Osteoblast (primary cell): ENCODE data around the gene CHRNG. TPM values are rescaled to one million over a fixed set of nuclear protein-coding genes. Genes with fewer than 3 reads are reported as not detected.
"Not testable (repeated sequence)": the region's sequence is repeated elsewhere in the genome, so short reads cannot be mapped to it uniquely, and the experiment has no call there.

ENCODE experiments used
- DNase-seq: peaks from one replicate; pipeline ENCODE4 v3.0.0; 2011; ENCODE audit warnings: low spot score, mixed read lengths; ENCODE audit not compliant: insufficient read length; ENCODE audit errors: missing footprints
- H2AFZ ChIP-seq: 2 replicates; pipeline ENCODE4 v1.6.0; 2011; ENCODE audit warnings: mild to moderate bottlenecking, low read length
- H3K27ac ChIP-seq: 2 replicates; pipeline ENCODE4 v1.5.1; 2011; ENCODE audit warnings: mild to moderate bottlenecking, low read depth, low read length, moderate library complexity
- H3K27me3 ChIP-seq: 2 replicates; pipeline ENCODE4 v1.6.0; 2012; ENCODE audit warnings: mild to moderate bottlenecking, control low read depth, inconsistent platforms, low read length, moderate library complexity; ENCODE audit not compliant: insufficient read depth
- H3K36me3 ChIP-seq: 2 replicates; pipeline ENCODE4 v1.5.1; 2011; ENCODE audit warnings: mild to moderate bottlenecking, low read length, control low read depth, moderate library complexity; ENCODE audit not compliant: insufficient read depth
- H3K4me1 ChIP-seq: 2 replicates; pipeline ENCODE4 v1.5.1; 2011; ENCODE audit warnings: mild to moderate bottlenecking, low read length, control low read depth, moderate library complexity; ENCODE audit not compliant: insufficient read depth
- H3K4me2 ChIP-seq: 2 replicates; pipeline ENCODE4 v1.6.0; 2011; ENCODE audit warnings: mild to moderate bottlenecking, low read length; ENCODE audit not compliant: insufficient read depth
- H3K4me3 ChIP-seq: fragments of 200-600 bp; sonication (generic); 3 replicates; pipeline ENCODE4 v1.5.1; 2012; ENCODE audit warnings: mild to moderate bottlenecking, low read length, inconsistent platforms; ENCODE audit not compliant: insufficient read depth
- H3K79me2 ChIP-seq: 2 replicates; pipeline ENCODE4 v1.6.0; 2012; ENCODE audit warnings: mild to moderate bottlenecking, low read length, control low read depth, inconsistent platforms; ENCODE audit not compliant: insufficient read depth
- H3K9me3 ChIP-seq: 2 replicates; pipeline ENCODE4 v1.5.1; 2011; ENCODE audit warnings: low read depth, low read length, control low read depth
- H4K20me1 ChIP-seq: 2 replicates; pipeline ENCODE4 v1.6.0; 2012; ENCODE audit warnings: mild to moderate bottlenecking, low read length, control low read depth; ENCODE audit not compliant: insufficient read depth
- CTCF ChIP-seq: IDR thresholded peaks from 2 replicates; pipeline ENCODE4 v1.5.1; 2011; ENCODE audit warnings: mild to moderate bottlenecking, low read depth, low read length, moderate library complexity; ENCODE audit errors: extremely low read depth
- total RNA-seq: library from RNA; depleted of rRNA; stranded (reverse); fragments of >200 nt; gene quantifications from 2 replicates; pipeline ENCODE4 v1.2.3, GENCODE V29; 2012

Gene CHRNG
- total RNA-seq, 1 donor: not detected

DNA sequence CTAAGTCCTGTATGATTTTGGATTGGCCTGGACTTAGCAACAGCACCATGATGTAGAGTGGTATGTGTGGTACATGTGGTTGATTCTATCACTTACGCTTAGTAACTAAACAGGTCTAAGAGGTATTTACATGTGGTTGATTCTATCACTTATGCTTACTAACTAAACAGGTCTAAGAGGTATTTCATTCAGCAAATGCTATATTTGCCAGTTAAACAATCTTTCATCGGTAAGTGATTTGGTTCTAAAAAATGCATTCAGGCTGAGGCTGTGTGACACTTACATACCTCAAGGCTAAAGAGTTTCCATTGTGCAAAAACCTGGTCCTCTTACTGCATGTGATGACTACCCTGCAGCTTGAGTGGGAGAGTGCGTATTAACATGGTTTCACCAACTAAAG is 24.1 kb downstream of the CHRNG start:
- Histone ChIP-seq H4K20me1 (peaks cover 7% of the 10 kb centered on the region), H3K27me3 (no peaks in the 10 kb centered on the region), H3K9me3 (no peaks in the 10 kb centered on the region), H3K4me2 (no peak overlapping the region), H3K27ac (peak overlapping the region; percentile 53), H3K79me2 (peaks cover 20% of the 10 kb centered on the region), H3K36me3 (peaks cover 79% of the 10 kb centered on the region), H3K4me1 (peaks cover 15% of the 10 kb centered on the region), H3K4me3 (no peak overlapping the region), H2AFZ (no peak overlapping the region)
- no peak for DNase-seq
- no peak for TF ChIP-seq CTCF

DNA sequence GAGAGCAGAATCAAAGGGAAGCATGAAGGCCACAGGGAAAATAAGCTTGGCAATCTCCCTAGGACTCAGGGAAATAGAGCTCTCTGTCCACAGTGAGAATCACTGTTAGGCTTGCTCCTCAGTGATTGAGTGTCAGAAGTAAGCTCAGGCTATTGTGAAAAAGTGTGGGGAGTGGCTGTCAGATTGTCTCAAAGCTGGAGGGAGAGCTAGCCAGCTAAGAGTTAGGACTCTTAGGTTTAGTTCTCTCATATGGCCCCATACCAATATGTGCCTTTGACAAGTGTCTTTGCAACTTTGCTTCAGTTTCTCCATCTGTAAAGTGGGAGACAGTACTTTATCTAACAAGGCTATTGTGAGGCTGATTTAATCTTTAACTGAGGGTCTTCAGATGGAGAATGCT is 28.2 kb downstream of the CHRNG start:
- no peak overlapping the region for H2AFZ ChIP-seq
- peak overlapping the region; percentile 89 for H3K27ac ChIP-seq
- H4K20me1 ChIP-seq: peaks cover 9% of the 10 kb centered on the region
- H3K27me3 ChIP-seq: no peaks in the 10 kb centered on the region
- peaks cover 10% of the 10 kb centered on the region for H3K79me2 ChIP-seq
- no peak for TF ChIP-seq CTCF
- no peak for DNase-seq
- H3K4me3 ChIP-seq: no peak overlapping the region
- H3K4me1 ChIP-seq: peaks cover 18% of the 10 kb centered on the region
- H3K36me3 ChIP-seq: peaks cover 72% of the 10 kb centered on the region
- H3K4me2 ChIP-seq: peak overlapping the region; percentile 53
- H3K9me3 ChIP-seq: no peaks in the 10 kb centered on the region

DNA sequence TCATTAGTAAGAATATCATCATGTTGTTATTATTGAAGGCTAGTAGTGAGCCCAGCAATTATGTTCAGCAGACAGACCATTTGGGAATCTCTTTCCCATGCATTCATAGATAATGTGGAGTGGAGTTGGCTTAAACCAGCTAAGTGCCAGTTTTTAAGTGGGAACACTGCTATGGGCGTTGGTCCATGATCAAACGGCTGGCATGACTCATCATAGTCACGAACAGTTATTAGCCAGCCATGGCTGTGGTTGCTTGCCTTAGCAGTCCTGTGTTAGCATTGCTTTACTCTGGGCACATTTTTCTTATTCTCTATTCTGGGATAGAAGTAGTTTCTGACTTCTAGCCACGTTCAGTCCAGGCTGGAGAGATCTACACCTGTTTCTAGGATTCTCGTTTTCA is 28.7 kb downstream of the CHRNG start:
- DNase-seq: peak; percentile 90
- peak overlapping the region; percentile 53 for H3K4me2 ChIP-seq

DNA sequence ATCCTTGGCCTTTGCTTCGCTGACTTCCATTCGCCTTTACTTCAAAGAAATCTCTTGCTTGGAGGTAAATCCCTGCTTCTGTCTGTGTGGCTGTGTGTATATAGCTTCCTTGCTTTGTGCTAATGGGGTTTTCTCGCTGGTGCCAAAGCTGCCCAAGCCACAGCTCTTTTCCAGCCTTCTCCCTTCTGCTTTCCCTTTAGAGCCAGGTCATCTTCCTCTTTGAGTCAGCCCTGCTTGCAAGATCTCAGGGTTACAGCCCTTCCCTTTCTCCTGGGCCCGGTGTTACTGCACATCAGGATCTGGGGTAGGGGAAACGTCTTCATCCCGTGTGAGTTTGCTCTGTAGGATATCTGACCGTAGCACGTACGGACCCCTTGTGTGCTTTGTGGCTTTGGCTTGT is 30.0 kb downstream of the CHRNG start:
- Histone ChIP-seq H3K27ac (no peak overlapping the region), H3K36me3 (peaks cover 70% of the 10 kb centered on the region), H3K4me3 (no peak overlapping the region), H3K4me1 (peaks cover 21% of the 10 kb centered on the region), H2AFZ (no peak overlapping the region), H3K4me2 (no peak overlapping the region), H3K27me3 (no peaks in the 10 kb centered on the region), H3K79me2 (peaks cover 5% of the 10 kb centered on the region), H3K9me3 (no peaks in the 10 kb centered on the region), H4K20me1 (peaks cover 9% of the 10 kb centered on the region)
- no peak for DNase-seq
- TF ChIP-seq CTCF: no peak

More for the DNA sequence above, 28.7 kb downstream of the CHRNG start:
- Histone ChIP-seq H3K4me1 (peaks cover 18% of the 10 kb centered on the region), H2AFZ (no peak overlapping the region), H3K36me3 (peaks cover 70% of the 10 kb centered on the region), H3K79me2 (peaks cover 5% of the 10 kb centered on the region), H4K20me1 (peaks cover 9% of the 10 kb centered on the region), H3K27me3 (no peaks in the 10 kb centered on the region), H3K9me3 (no peaks in the 10 kb centered on the region), H3K27ac (peak overlapping the region; percentile 89), H3K4me3 (no peak overlapping the region)
- no peak for TF ChIP-seq CTCF

DNA sequence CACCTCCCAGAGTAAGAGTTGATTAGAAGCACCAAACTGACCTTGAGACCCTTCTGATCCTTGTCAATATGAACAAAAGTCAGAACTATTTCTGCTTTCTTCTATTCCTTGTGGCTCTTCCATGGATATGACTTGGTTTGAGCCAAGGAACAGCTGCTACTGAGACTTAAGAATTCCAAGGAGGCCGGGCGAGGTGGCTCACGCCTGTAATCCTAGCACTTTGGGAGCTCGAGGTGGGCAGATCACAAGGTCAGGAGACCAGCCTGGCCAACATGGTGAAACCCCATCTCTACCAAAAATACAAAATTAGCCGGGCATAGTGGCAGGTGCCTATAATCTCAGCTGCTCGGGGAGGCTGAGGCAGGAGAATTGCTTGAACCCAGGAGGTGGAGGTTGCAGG is 31.0 kb downstream of the CHRNG start:
- H3K79me2 ChIP-seq, H3K4me2 ChIP-seq, H3K9me3 ChIP-seq, DNase-seq, H3K27ac ChIP-seq, H3K4me3 ChIP-seq, H4K20me1 ChIP-seq, H3K27me3 ChIP-seq, H2AFZ ChIP-seq: not testable (repeated sequence)
- H3K4me1 ChIP-seq: peaks cover 24% of the 10 kb centered on the region
- peaks cover 66% of the 10 kb centered on the region for H3K36me3 ChIP-seq
